Smooth muscle cell of the brain vasculature (primary cell): ENCODE data around the gene OR2T6.
"Not testable (repeated sequence)": the region's sequence is repeated elsewhere in the genome, so short reads cannot be mapped to it uniquely, and the experiment has no call there.

Experiments
- DNase-seq: peaks from one replicate; pipeline ENCODE4 v3.0.0-alpha.2; 2012; ENCODE audit warnings: low read depth, low spot score

The OR2T6 gene

DNA sequence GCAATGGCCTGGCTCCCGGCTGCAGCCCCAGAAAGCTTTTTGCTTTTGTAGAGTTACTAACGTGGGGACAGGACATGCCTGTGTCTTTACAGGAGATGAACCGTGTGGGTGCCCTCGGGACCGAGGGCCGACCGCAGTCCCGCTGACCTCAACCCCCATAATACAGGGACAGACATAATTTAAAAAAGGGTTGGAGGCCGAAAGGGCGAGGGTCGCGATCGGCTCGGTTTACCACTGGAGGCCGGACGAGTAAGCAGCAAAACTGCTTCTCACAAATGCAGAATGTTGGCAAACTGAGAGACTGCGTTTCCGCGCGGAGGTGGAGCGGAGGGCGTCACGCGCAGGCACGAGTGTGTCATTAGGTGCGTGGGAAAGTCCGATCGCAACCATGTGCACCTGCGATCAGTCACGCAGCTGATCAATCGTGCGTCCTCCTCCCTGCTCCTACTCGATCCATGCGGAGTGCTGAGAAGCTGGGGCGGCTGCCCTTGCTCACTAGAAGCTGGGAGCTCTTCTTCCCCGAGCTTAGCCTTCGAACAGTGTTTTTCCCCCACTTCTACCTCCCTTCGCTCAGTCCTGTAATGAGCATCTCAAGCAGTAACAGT, 58.4 kb downstream of the OR2T6 start:
- not testable (repeated sequence) for DNase-seq

DNA sequence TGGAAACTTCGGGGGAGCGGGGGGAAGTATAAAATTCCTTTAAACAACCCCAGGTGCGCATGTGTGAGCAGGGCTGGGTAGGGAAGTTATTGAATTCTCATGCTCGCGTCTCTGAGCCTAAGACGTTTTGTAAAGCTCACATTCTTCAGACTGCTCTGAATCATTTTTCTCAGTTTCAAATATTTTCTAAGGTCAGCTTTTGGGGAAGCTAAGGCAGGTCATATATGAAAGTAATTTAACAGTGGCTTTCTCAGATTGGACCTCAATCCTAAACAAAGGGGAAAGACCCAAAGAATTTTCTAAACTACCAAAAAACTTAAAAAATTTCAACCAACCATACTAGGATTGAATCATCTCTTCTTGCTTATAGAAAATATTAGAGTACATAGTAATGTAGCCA, 59.4 kb downstream of the OR2T6 start:
- not testable (repeated sequence) for DNase-seq

DNA sequence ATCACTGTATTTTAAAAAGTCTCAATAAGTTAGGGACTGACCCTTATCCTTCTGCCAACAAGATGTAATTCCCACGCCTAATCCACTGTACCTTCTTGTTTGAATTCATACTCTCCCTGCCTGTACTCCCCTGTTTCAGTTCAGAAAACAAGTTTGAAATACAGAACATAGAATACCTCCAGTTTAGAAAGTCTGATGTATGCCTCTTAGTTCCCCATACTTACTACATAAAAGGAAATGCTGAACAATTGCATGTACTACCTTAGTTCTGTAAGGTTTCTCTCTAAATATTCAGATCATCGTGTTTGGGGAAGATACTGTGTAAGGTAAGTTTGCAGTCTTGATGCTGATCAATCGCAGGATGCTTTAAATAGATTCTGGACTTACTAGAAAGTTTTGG, 60.8 kb downstream of the OR2T6 start:
- DNase-seq = not testable (repeated sequence)

DNA sequence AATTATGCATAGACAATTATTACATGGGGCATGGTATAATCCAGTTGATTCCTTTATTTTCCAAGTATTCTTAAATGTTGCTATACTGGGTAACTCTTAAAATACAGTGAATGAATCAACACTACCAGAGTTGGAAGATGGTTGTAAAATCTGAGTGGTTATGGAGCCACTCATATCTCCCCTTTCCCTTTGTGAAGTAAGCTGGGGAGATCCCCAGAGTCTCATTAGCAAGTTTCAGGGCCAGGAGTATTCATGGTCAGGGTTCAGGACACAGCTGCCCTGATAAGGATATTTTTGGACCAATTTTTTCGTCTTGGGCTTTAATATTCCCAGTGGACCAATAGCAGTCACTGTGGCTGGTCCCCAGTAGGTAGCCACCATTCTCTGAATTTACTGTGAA, 63.1 kb downstream of the OR2T6 start:
- DNase-seq = not testable (repeated sequence)

DNA sequence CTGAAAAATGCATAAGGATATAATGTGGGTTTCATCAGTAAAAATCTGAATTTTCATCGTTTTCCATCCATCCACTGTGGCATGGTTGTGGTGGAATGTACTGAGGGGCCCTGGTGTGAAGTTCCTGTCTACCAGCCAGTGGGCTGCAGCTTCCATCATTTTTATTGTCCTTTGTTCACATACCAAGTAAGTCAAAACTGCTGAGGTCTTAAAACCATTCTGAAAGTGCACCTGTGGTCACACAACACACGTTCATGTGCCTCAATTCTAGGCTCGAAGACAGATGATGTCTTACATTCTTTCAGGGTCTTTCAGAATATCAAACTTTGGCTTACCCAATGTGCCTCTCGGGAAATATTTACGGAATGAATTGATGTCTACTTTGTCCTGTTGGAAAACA, 63.7 kb downstream of the OR2T6 start:
- not testable (repeated sequence) for DNase-seq
